SK-N-SH (cell line): Measurements from ENCODE around the gene DCAF4L1.

Source experiments
- FOSL2 ChIP-seq: IDR thresholded peaks from 2 replicates; pipeline ENCODE4 v1.4.0; 2012; ENCODE audit warnings: low read depth, mild to moderate bottlenecking, moderate library complexity, borderline replicate concordance
- FOXM1 ChIP-seq: IDR thresholded peaks from 2 replicates; pipeline ENCODE4 v1.4.0; 2012; ENCODE audit warnings: low read depth, mild to moderate bottlenecking
- JUND ChIP-seq: IDR thresholded peaks from 2 replicates; pipeline ENCODE4 v1.4.0; 2012
- MXI1 ChIP-seq: IDR thresholded peaks from 2 replicates; pipeline ENCODE4 v1.6.1; 2012; ENCODE audit warnings: mild to moderate bottlenecking, low read depth, low read length, improper control_type of control experiment
- POLR2AphosphoS5 ChIP-seq: IDR thresholded peaks from 2 replicates; pipeline ENCODE4 v1.6.1; 2012; ENCODE audit warnings: low read depth, low read length
- SIN3A ChIP-seq: IDR thresholded peaks from 2 replicates; pipeline ENCODE4 v1.6.1; 2012; ENCODE audit warnings: low read depth, mild to moderate bottlenecking, low read length, moderate library complexity, borderline replicate concordance
- TF ChIP-seq, protein P1 (sequence below): fragments of 200-600 bp; sonication (generic); IDR thresholded peaks from 2 replicates; pipeline ENCODE4 v1.6.1; 2017; ENCODE audit warnings: antibody characterized with exemption, mild to moderate bottlenecking, moderate library complexity
- TF ChIP-seq, protein P2 (sequence below): IDR thresholded peaks from 2 replicates; pipeline ENCODE4 v1.4.0; 2012; ENCODE audit warnings: low read depth

DNA sequence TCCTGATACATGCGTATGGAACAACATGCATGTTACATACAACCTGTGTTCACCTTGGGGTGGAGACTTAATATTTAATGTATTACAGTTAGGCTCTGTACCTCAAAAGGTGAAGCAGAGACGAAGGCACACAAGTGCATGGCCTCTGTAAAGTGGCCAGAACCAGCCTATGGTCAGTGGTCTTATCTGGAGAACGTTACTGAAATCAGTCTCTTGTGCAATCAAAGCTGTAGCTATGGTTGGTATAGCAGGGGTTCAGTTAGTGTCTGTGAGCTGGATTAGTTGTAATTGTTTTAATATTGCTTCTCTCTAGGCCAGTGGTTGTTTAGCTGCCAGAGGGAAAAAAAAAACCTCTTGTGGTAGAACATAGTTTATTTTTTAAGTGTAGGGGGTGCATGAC lies 48.6 kb upstream of the DCAF4L1 start:
- no peak for TF ChIP-seq POLR2AphosphoS5
- TF ChIP-seq, protein P1, sequence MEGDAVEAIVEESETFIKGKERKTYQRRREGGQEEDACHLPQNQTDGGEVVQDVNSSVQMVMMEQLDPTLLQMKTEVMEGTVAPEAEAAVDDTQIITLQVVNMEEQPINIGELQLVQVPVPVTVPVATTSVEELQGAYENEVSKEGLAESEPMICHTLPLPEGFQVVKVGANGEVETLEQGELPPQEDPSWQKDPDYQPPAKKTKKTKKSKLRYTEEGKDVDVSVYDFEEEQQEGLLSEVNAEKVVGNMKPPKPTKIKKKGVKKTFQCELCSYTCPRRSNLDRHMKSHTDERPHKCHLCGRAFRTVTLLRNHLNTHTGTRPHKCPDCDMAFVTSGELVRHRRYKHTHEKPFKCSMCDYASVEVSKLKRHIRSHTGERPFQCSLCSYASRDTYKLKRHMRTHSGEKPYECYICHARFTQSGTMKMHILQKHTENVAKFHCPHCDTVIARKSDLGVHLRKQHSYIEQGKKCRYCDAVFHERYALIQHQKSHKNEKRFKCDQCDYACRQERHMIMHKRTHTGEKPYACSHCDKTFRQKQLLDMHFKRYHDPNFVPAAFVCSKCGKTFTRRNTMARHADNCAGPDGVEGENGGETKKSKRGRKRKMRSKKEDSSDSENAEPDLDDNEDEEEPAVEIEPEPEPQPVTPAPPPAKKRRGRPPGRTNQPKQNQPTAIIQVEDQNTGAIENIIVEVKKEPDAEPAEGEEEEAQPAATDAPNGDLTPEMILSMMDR, result no peak
- TF ChIP-seq FOXM1, result no peak
- TF ChIP-seq MXI1, result no peak
- TF ChIP-seq FOSL2, result no peak
- TF ChIP-seq JUND, result no peak
- TF ChIP-seq, protein P2, sequence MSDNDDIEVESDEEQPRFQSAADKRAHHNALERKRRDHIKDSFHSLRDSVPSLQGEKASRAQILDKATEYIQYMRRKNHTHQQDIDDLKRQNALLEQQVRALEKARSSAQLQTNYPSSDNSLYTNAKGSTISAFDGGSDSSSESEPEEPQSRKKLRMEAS, result no peak
- TF ChIP-seq SIN3A, result no peak
